Loucy (cell line): ENCODE data around the gene URGCP.

Experiments
- H2AFZ ChIP-seq: fragments of 200-600 bp; sonication (generic); 2 replicates; pipeline ENCODE4 v1.6.0; 2016; ENCODE audit warnings: antibody characterized with exemption, mild to moderate bottlenecking, low read length, moderate library complexity
- H3F3A ChIP-seq: fragments of 200-600 bp; 2 replicates; pipeline ENCODE4 v1.6.0; 2016; ENCODE audit warnings: antibody characterized with exemption, low read depth, mild to moderate bottlenecking
- H3K27me3 ChIP-seq: fragments of 200-600 bp; sonication (generic); 2 replicates; pipeline ENCODE4 v1.6.1; 2014; ENCODE audit warnings: low read length, mild to moderate bottlenecking; ENCODE audit not compliant: insufficient read depth, poor library complexity, severe bottlenecking
- H3K36me3 ChIP-seq: fragments of 200-600 bp; sonication (generic); 2 replicates; pipeline ENCODE4 v1.6.1; 2016; ENCODE audit warnings: low read length; ENCODE audit not compliant: insufficient read depth
- H3K4me1 ChIP-seq: fragments of 200-600 bp; sonication (generic); 2 replicates; pipeline ENCODE4 v1.5.1; 2014; ENCODE audit warnings: low read length, mild to moderate bottlenecking; ENCODE audit not compliant: insufficient read depth, poor library complexity, severe bottlenecking
- H3K4me2 ChIP-seq: fragments of 200-600 bp; sonication (generic); 2 replicates; pipeline ENCODE4 v1.6.0; 2014; ENCODE audit warnings: antibody characterized with exemption, low read length, low read depth, mild to moderate bottlenecking; ENCODE audit not compliant: poor library complexity, severe bottlenecking
- H3K4me3 ChIP-seq: fragments of 200-600 bp; sonication (generic); 2 replicates; pipeline ENCODE4 v1.5.1; 2014; ENCODE audit warnings: low read length, mild to moderate bottlenecking, mixed read lengths; ENCODE audit not compliant: poor library complexity, severe bottlenecking
- H3K79me2 ChIP-seq: fragments of 200-600 bp; sonication (generic); 2 replicates; pipeline ENCODE4 v1.6.1; 2014; ENCODE audit warnings: low read length; ENCODE audit not compliant: insufficient read depth
- H3K9ac ChIP-seq: fragments of 200-600 bp; sonication (generic); 2 replicates; pipeline ENCODE4 v1.6.0; 2014; ENCODE audit warnings: mild to moderate bottlenecking, low read depth, low read length, moderate library complexity; ENCODE audit not compliant: poor library complexity, severe bottlenecking
- H3K9me2 ChIP-seq: fragments of 200-600 bp; sonication (generic); replicated peaks from 2 replicates; pipeline ENCODE4 v1.6.1; 2016; ENCODE audit warnings: low read depth, low read length, mixed read lengths
- H3K9me3 ChIP-seq: fragments of 200-600 bp; sonication (generic); 2 replicates; pipeline ENCODE4 v1.6.1; 2014; ENCODE audit warnings: mild to moderate bottlenecking, antibody characterized with exemption, low read length, low read depth; ENCODE audit not compliant: insufficient read depth
- H4K20me1 ChIP-seq: fragments of 200-600 bp; sonication (generic); 2 replicates; pipeline ENCODE4 v1.6.0; 2014; ENCODE audit warnings: antibody characterized with exemption, low read length, mild to moderate bottlenecking; ENCODE audit not compliant: insufficient read depth, poor library complexity, severe bottlenecking
- EZH2phosphoT487 ChIP-seq: fragments of 200-600 bp; IDR thresholded peaks from 2 replicates; pipeline ENCODE4 v1.6.1; 2018; ENCODE audit warnings: antibody characterized with exemption, mild to moderate bottlenecking, moderate library complexity, borderline replicate concordance
- TF ChIP-seq, protein P1 (sequence below): fragments of 200-600 bp; sonication (generic); conservative IDR thresholded peaks from 2 replicates; pipeline ENCODE4 v1.5.1; 2014; ENCODE audit warnings: mild to moderate bottlenecking, antibody characterized with exemption, low read length

Gene URGCP

GRCh38 chr7:43906331-43907010 is at the start of gene URGCP:
URGCP (minus strand) TSS chr7:43906596; CDS start chr7:43906575, 21 bp downstream.
- peak within 1 kb of the TSS; percentile 88 for H3K4me3 ChIP-seq
- no peak for TF ChIP-seq EZH2phosphoT487
- TF ChIP-seq, protein P1, sequence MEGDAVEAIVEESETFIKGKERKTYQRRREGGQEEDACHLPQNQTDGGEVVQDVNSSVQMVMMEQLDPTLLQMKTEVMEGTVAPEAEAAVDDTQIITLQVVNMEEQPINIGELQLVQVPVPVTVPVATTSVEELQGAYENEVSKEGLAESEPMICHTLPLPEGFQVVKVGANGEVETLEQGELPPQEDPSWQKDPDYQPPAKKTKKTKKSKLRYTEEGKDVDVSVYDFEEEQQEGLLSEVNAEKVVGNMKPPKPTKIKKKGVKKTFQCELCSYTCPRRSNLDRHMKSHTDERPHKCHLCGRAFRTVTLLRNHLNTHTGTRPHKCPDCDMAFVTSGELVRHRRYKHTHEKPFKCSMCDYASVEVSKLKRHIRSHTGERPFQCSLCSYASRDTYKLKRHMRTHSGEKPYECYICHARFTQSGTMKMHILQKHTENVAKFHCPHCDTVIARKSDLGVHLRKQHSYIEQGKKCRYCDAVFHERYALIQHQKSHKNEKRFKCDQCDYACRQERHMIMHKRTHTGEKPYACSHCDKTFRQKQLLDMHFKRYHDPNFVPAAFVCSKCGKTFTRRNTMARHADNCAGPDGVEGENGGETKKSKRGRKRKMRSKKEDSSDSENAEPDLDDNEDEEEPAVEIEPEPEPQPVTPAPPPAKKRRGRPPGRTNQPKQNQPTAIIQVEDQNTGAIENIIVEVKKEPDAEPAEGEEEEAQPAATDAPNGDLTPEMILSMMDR: no peak
- no peaks in the 10 kb centered on the region for H3K36me3 ChIP-seq
- peaks cover 10% of the 10 kb centered on the region for H4K20me1 ChIP-seq
- H2AFZ ChIP-seq: peak within 1 kb of the TSS; percentile 79
- peak within 1 kb of the TSS; percentile 78 for H3K9ac ChIP-seq
- H3K9me3 ChIP-seq: no peaks in the 10 kb centered on the region
- H3K4me2 ChIP-seq: peak within 1 kb of the TSS; percentile 92
- no peaks in the 10 kb centered on the region for H3K27me3 ChIP-seq
- H3K4me1 ChIP-seq: peaks cover 37% of the 10 kb centered on the region
- H3F3A ChIP-seq: no peaks in the 10 kb centered on the region
- H3K79me2 ChIP-seq: peaks cover 31% of the 10 kb centered on the region
- H3K9me2 ChIP-seq: no peaks in the 10 kb centered on the region

DNA sequence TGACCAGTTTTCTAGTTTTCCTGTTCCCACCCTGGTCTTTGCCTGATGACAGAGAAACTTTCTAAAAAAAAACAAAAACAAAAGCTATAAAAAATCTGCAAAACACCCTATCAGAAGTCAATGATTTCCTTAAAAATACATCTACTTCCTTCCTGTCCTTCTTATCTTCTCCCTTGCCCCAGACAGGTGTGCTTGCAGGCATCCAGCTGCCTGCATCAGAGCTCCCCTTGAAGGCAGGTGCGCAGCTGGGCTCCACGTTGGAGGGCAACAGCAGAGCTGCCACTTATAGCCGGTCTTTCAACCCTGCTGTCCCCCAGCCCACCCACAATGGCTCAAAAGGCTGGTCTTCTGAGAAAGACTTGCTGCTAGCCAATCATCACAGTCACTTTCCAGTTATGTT is 49.6 kb upstream of the URGCP start:
- H4K20me1 ChIP-seq: no peaks in the 10 kb centered on the region
- H3K36me3 ChIP-seq: peaks cover 11% of the 10 kb centered on the region; the same call in 1 of the 2 replicates
- no peak overlapping the region for H3K4me2 ChIP-seq
- H3K9ac ChIP-seq: no peak overlapping the region
- H3K4me3 ChIP-seq: no peak overlapping the region
- TF ChIP-seq, protein P1: no peak
- no peak for TF ChIP-seq EZH2phosphoT487
- no peaks in the 10 kb centered on the region for H3K9me3 ChIP-seq
- no peaks in the 10 kb centered on the region for H3K79me2 ChIP-seq
- no peaks in the 10 kb centered on the region for H3F3A ChIP-seq
- no peaks in the 10 kb centered on the region for H3K27me3 ChIP-seq
- no peaks in the 10 kb centered on the region for H3K9me2 ChIP-seq
- no peak overlapping the region for H2AFZ ChIP-seq
- peaks cover 12% of the 10 kb centered on the region for H3K4me1 ChIP-seq

- Histone ChIP-seq H3K9ac (no peak overlapping the region), H3K36me3 (peaks cover 12% of the 10 kb centered on the region; the same call in 1 of the 2 replicates), H3K4me2 (no peak overlapping the region), H3K4me1 (peaks cover 11% of the 10 kb centered on the region), H3K4me3 (no peak overlapping the region), H3F3A (no peaks in the 10 kb centered on the region), H3K27me3 (no peaks in the 10 kb centered on the region), H3K9me2 (no peaks in the 10 kb centered on the region), H3K79me2 (no peaks in the 10 kb centered on the region), H3K9me3 (no peaks in the 10 kb centered on the region), H4K20me1 (no peaks in the 10 kb centered on the region), H2AFZ (no peak overlapping the region)
- TF ChIP-seq, protein P1: peak; percentile 70
- TF ChIP-seq EZH2phosphoT487: no peak
Measured at GRCh38 chr7:43954524-43955228, 48.3 kb upstream of the URGCP start.
